Duodenal mucosa (tissue), 2 donors: ENCODE results near the gene ADGRD2.

ENCODE experiments used
- H3K27ac ChIP-seq: one replicate; pipeline ENCODE4 v1.7.0; 2013; ENCODE audit warnings: low read depth, low read length
- H3K27me3 ChIP-seq, 2 donors: one replicate each; pipeline ENCODE4 v1.7.0; 2013; ENCODE audit warnings: low read length in 2 of 2, control low read depth in 1 of 2; ENCODE audit not compliant: insufficient read depth in 2 of 2, control insufficient read depth in 1 of 2
- H3K36me3 ChIP-seq, 2 donors: one replicate each; pipeline ENCODE4 v1.7.0; 2013; ENCODE audit warnings: low read length in 2 of 2, control low read depth in 1 of 2; ENCODE audit not compliant: insufficient read depth in 2 of 2, control insufficient read depth in 1 of 2
- H3K4me1 ChIP-seq, 2 donors: one replicate each; pipeline ENCODE4 v1.7.0; 2013; ENCODE audit warnings: low read length in 2 of 2, control low read depth in 1 of 2; ENCODE audit not compliant: insufficient read depth in 2 of 2, control insufficient read depth in 1 of 2
- H3K4me3 ChIP-seq, 2 donors: one replicate each; pipeline ENCODE4 v1.7.0; 2013; ENCODE audit warnings: low read length in 2 of 2, low read depth in 1 of 2
- H3K9ac ChIP-seq, 2 donors: one replicate each; pipeline ENCODE4 v1.7.0; 2013; ENCODE audit warnings: low read length in 2 of 2, low read depth in 1 of 2
- H3K9me3 ChIP-seq, 2 donors: one replicate each; pipeline ENCODE4 v1.7.0; 2013; ENCODE audit warnings: low read length in 2 of 2, control low read depth in 1 of 2; ENCODE audit not compliant: control insufficient read depth in 1 of 2

Gene ADGRD2

DNA sequence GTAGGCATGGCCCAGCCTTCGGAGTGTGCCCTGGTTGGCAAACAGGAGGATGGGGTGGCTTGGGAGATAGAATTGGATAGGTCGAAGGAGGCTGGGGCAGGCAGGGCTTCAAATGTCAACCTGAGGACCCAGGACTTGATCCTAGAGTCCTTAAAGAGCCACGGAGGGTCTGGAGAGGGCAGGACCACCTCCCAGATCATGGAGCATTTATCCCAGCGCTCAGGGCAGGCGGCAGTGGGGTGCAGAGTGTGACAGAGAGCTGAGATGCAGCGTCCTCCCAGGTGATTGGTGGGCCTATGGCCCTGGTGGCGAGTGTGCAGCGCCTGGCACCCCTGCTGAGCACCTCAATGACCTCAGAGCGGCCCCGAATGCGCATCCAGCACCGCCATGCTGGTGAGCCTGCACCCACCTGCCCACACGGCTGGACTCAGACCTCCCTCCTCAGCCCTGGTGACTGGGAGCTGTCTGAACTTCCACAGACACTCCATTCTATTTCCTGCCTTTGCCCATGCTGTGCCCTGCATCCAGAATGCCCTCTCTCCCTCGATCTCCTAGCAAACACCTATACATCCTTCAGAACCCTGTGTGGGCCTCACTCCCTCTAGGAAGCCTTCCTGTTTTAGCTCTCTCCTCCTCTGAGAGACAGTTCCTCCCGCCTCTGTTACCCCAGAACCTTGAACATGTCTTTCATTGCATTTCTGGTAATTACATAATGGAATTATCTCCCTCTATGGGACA is 6.3 kb downstream of the ADGRD2 start:
- H3K9me3 ChIP-seq: no peaks in the 10 kb centered on the region
- H3K4me1 ChIP-seq: no peaks in the 10 kb centered on the region
- no peak overlapping the region for H3K4me3 ChIP-seq
- H3K27ac ChIP-seq: no peak overlapping the region
- no peaks in the 10 kb centered on the region for H3K36me3 ChIP-seq
- peaks cover 9 to 11% of the 10 kb centered on the region in 2 donors for H3K27me3 ChIP-seq
- H3K9ac ChIP-seq: no peak overlapping the region

DNA sequence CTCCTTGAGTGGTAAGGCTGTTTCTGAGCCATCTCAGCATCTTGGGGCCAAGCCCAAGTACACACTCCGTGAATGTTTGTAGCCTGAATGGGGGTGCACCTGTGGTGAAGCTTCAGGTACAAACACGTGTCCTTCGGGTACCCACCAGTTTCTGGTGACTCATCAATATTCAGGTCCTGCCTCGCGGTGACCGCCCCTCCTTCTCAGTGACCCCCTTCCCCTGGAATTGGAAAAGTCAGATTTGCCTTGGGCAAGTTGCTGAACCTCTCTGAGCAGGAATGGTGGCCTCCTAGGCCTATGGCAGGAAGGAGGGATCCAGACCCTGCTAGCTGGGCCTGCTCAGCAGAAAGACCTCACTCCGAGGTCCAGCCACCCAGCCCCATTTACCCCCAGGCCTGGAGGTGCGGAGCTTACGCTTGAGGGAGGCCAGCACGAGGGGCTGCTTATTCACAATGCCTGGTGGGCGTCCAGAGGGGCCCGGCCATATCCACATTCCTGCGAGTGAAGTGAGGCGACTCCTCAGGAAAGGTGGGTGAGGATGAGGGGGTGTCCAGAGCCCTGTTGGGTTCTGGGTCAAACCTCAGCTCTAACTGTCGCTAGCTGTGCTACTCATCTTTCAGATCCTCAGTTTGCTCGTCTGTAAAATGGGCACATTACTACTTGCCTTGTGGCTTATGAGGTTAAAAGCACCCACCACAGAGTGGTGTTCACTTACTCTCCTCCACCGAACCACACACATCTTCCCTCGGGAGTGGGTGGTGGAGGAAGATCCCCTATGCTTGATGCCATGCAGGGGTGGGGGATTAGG is 7.0 kb downstream of the ADGRD2 start:
- Histone ChIP-seq H3K27me3 (peaks cover 4 to 9% of the 10 kb centered on the region in 2 donors), H3K4me3 (no peak overlapping the region), H3K27ac (no peak overlapping the region), H3K36me3 (no peaks in the 10 kb centered on the region), H3K4me1 (no peaks in the 10 kb centered on the region), H3K9ac (no peak overlapping the region), H3K9me3 (no peaks in the 10 kb centered on the region)

DNA sequence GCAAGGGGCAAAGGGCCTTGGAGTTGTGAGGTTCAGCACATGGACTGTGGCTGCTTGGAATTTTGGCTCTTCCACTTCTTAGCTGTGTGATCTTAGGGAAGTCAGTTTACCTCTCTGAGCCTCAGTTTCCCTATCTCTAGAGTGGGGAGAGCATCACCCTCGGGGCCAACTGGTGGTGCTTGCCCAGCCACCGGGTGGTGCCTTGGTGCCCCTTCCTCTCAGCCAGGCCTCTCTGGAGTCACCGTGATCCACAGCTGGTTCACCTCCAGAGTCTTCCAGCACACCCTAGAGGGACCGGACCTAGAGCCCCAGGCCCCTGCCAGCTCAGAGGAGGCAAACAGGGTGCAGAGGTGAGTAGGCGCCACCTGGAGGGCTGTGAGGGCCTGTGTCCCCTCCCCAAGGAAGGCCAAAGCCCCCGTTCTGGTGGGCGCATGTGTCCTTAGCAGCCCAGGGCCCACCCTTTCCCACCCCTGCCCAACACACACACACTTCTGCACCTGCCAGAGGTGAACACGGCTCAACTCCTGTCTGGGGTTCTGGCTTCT is 7.7 kb downstream of the ADGRD2 start:
- Histone ChIP-seq H3K4me1 (no peaks in the 10 kb centered on the region), H3K27me3 (peaks cover 0 to 6% of the 10 kb centered on the region in 2 donors), H3K36me3 (no peaks in the 10 kb centered on the region), H3K4me3 (no peak overlapping the region), H3K27ac (no peak overlapping the region), H3K9ac (no peak overlapping the region), H3K9me3 (no peaks in the 10 kb centered on the region)

DNA sequence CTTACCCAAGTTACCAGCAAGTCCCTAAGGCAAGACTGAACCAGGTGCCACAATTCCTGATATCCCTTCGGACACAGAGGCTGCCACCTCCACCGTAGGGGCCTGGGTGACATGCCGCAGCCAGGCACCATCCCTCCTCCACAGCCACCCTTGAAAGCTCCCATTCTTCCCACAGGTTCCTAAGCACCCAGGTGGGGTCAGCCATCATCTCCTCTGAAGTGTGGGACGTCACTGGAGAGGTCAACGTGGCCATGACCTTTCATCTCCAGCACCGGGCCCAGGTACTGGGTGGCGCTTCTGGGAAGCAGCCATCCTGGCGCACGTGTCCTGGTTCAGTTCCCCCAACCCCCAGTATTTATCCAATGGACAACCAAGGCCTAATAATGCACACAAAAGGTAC is 8.2 kb downstream of the ADGRD2 start:
- H3K27ac ChIP-seq: no peak overlapping the region
- H3K9ac ChIP-seq: no peak overlapping the region
- H3K36me3 ChIP-seq: no peaks in the 10 kb centered on the region
- H3K4me1 ChIP-seq: no peaks in the 10 kb centered on the region
- H3K27me3 ChIP-seq: peaks cover 0 to 6% of the 10 kb centered on the region in 2 donors
- no peaks in the 10 kb centered on the region for H3K9me3 ChIP-seq
- H3K4me3 ChIP-seq: no peak overlapping the region

DNA sequence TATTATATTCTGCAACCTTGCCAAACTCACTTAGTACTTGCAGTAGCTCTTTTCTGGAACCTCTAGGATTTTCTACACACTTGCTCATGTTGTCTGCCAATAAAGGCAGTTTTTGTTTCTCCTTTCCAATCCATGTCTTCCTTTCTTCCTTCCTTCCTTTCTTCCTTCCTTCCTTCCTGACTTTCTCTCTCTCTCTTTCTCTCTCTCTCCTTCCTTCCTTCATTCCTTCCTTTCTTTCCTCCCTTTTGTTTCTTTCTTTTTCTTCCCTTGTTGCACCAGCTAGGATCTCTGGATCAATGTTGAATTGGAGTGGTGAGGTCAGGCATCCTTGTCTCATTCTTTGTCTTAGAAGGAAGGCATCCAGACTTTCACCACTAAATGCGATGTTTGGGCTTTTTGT is 12.5 kb downstream of the ADGRD2 start:
- Histone ChIP-seq H3K27me3 (peaks cover 0 to 3% of the 10 kb centered on the region in 2 donors), H3K9ac (no peak overlapping the region), H3K36me3 (no peaks in the 10 kb centered on the region), H3K27ac (no peak overlapping the region), H3K4me1 (no peaks in the 10 kb centered on the region), H3K9me3 (no peaks in the 10 kb centered on the region), H3K4me3 (no peak overlapping the region)

DNA sequence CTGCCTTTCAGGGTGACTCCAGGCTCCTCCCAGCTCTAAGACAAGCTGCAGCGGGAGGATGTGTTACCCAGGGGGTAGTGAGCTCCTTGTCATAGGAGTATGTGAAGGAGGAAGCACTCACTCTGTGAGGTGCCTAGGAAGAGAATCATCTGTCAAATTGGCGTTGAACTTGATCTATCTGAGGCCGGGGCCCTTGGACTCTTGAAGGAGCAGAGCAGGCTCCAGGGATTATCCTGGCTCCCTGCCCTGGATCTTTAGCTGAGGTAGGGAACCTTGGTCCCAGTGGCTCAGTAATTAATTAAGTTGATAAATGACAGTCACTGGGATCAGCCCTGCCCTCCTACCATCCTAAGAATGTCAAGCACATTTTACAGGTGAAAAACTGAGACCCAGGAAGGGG is 15.5 kb downstream of the ADGRD2 start:
- Histone ChIP-seq H3K27me3 (peaks cover 0 to 3% of the 10 kb centered on the region in 2 donors), H3K9me3 (no peaks in the 10 kb centered on the region), H3K9ac (no peak overlapping the region), H3K4me3 (no peak overlapping the region), H3K4me1 (no peaks in the 10 kb centered on the region), H3K27ac (no peak overlapping the region), H3K36me3 (no peaks in the 10 kb centered on the region)

DNA sequence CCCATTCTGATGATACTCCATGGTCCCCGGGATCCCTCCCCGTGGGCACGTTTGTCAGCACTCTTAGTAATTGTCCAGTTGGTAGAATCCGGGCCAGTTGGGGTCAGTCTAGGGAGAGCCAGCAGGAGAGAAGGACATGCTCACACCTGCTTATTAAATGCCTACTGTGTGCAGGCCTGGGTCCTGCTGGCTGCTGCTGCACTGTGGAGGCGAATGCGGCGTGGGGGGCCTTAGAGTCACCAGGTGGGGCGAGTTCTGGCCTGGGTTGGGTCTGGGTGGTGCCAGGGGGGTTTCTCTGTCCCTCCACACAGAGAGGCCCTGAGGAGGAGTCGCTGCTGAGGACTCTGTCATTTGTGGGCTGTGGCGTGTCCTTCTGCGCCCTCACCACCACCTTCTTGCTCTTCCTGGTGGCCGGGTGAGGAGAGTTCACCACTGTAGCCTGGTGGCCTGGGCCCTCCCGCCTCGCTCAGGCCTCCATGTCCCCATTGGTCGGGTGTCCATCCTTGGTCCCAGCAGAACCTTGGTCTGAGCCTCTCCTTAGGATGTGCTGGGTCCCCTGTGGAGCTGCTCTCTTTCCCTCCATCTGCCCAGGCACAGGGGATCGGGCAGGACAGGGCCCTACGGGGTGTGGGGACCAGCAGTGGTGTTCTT is 17.3 kb downstream of the ADGRD2 start:
- Histone ChIP-seq H3K4me3 (no peak overlapping the region), H3K36me3 (no peaks in the 10 kb centered on the region), H3K4me1 (no peaks in the 10 kb centered on the region), H3K27me3 (peaks cover 0 to 3% of the 10 kb centered on the region in 2 donors), H3K9me3 (no peaks in the 10 kb centered on the region), H3K27ac (no peak overlapping the region), H3K9ac (no peak overlapping the region)

DNA sequence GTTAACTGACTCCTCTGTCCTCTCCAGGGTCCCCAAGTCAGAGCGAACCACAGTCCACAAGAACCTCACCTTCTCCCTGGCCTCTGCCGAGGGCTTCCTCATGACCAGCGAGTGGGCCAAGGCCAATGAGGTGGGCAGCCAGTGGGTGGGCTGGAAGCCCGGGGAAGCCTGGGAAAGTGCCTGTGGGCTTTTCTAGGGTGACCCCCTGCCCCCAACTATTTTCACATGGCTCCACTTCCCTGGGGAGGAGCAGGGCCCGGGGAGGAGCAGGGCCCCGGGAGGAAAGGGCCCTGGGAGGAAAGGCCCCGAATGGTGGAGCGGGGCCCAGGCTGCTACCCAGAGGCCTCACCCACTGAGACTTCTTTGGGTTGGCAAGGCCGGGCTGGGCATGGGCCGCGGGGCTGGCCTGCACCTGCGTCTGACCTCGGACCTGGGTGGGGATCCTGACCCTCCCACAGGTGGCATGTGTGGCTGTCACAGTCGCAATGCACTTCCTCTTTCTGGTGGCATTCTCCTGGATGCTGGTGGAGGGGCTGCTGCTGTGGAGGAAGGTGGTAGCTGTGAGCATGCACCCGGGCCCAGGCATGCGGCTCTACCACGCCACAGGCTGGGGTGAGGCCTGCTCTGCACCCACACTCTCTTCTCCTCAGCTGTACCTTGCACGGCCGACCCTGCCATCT is 17.9 kb downstream of the ADGRD2 start:
- Histone ChIP-seq H3K27me3 (peaks cover 0 to 3% of the 10 kb centered on the region in 2 donors), H3K4me1 (no peaks in the 10 kb centered on the region), H3K9ac (no peak overlapping the region), H3K9me3 (no peaks in the 10 kb centered on the region), H3K4me3 (no peak overlapping the region), H3K27ac (no peak overlapping the region), H3K36me3 (no peaks in the 10 kb centered on the region)

DNA sequence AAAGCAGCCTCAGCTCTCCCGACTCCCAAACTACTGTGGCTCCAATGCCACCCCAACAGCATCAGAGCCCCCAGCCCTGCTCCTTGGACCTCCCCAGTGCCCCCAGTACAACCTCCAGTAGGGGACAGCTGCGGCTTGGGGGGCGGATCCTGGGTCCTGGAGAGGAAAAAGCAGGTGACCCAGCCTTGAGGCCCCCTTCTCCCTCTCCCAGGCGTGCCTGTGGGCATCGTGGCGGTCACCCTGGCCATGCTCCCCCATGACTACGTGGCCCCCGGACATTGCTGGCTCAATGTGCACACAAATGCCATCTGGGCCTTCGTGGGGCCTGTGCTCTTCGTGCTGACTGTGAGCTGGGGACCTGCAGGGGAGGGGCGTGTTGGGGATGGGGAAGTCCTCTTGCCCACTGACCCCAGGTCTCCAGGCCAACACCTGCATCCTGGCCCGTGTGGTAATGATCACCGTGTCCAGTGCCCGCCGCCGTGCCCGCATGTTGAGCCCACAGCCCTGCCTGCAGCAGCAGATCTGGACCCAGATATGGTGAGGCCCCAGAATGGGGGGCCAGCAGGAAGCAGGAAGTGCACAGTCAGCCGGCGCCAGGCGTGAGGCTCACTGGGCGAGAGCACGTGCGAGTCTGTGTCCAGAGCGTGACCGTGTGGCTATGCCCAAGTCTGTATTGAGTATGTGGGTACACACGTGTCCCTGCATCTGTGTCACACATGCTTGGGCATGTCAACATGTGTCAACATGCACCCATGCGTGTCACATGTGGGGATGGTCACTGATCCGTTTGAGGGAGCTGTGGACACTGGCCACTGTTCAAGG is 19.0 kb downstream of the ADGRD2 start:
- H3K36me3 ChIP-seq: no peaks in the 10 kb centered on the region
- H3K9me3 ChIP-seq: no peaks in the 10 kb centered on the region
- peaks cover 0 to 3% of the 10 kb centered on the region in 2 donors for H3K27me3 ChIP-seq
- no peak overlapping the region for H3K9ac ChIP-seq
- H3K27ac ChIP-seq: no peak overlapping the region
- H3K4me3 ChIP-seq: no peak overlapping the region
- no peaks in the 10 kb centered on the region for H3K4me1 ChIP-seq
